Measurements from ENCODE around the gene ZNF804B.

The ZNF804B gene

DNA sequence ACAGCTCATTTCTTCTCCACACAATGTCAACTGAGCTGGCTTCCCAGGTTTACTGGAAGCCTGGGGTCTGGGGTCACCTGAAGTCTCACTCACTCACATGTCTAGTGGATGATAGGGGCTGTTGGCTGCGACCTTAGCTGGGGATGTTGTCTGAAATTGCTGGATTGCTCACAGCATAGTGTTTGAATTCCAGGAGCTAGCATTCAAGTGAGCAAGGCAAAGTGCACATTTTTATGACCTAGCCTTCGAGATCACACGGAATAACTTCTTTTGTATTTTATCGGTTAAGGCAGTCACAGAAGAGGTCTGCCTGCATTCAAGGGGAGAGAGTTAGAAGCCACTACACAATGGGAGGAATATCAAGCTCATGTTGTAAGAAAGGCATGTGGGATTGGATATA, 32.4 kb downstream of the ZNF804B start:
- no peak for DNase-seq
- TF ChIP-seq GATA1 (IDR thresholded peaks at IDR 0.05; ENCODE audit: low read depth, low read length) (no peak), POLR2A (IDR thresholded peaks at IDR 0.05; ENCODE audit: low read length) (no peak)

DNA sequence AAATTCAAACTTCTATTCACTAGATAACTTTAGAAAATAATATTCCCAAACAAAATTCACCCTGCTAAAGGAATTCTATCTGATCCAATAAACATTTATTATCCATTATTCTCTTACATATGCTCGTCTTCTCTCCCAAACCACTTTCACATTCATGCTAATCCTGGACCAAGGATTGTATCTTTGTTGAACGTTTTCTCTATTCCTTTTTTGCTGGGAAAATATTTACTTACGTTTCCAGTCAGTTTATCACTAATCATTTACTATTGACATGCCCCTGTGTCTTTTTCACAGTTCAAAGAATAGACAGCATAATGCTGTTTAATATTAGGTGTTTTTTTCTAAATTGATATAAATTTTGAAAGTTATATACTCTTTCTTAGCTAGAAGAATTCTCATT, 32.9 kb downstream of the ZNF804B start:
- no peak for DNase-seq
- TF ChIP-seq GATA1 (IDR thresholded peaks at IDR 0.05; ENCODE audit: low read depth, low read length) (no peak), POLR2A (IDR thresholded peaks at IDR 0.05; ENCODE audit: low read length) (no peak)

DNA sequence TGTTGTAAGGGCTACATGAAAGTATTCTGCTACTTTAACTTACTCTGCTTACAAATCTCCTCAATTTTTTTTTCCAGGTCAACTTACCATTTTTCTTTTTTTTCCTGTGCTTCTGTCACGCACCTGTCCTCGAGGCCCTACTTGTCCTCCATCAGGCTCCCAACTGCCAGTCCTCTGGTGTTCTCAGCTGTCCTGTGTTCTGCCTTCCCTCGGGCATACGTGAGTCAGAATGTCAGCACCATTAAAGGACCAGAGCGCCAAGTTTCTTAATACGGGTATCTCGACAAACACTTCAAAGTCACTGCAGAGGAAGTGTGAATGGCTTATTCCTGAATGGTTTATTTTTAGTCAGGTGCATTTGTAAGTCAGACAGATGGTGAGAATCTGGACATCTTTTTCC, 36.1 kb downstream of the ZNF804B start, which contains the start of gene TEX47:
Gene TEX47 (minus strand): TSS at position 185 of the 400 bp plus-strand sequence. CDS start 795 bp downstream, outside the sequence.
- no peak for DNase-seq
- TF ChIP-seq GATA1 (IDR thresholded peaks at IDR 0.05; ENCODE audit: low read depth, low read length): no peak

DNA sequence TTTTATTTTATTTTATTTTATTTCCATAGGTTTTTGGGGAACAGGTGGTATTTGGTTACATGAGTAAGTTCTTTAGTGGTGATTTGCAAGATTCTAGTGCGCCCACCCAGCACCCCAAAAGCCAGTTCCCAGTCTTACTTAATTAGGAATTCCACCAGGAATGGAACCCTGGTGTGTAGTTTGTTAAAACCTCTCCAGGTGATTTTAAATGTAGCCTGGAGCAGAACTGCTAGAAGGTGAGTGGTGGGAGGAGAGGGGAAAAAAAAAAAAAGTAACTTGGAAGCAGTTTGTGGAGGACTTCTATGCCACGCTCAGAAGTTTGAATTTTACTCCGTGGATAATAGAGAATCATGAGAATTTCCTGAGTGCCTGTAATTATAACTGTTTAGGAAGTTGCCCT, 41.5 kb downstream of the ZNF804B start:
- TF ChIP-seq POLR2A (IDR thresholded peaks at IDR 0.05; ENCODE audit: low read length) (no peak), GATA1 (IDR thresholded peaks at IDR 0.05; ENCODE audit: low read depth, low read length) (no peak)
- DNase-seq: no peak

DNA sequence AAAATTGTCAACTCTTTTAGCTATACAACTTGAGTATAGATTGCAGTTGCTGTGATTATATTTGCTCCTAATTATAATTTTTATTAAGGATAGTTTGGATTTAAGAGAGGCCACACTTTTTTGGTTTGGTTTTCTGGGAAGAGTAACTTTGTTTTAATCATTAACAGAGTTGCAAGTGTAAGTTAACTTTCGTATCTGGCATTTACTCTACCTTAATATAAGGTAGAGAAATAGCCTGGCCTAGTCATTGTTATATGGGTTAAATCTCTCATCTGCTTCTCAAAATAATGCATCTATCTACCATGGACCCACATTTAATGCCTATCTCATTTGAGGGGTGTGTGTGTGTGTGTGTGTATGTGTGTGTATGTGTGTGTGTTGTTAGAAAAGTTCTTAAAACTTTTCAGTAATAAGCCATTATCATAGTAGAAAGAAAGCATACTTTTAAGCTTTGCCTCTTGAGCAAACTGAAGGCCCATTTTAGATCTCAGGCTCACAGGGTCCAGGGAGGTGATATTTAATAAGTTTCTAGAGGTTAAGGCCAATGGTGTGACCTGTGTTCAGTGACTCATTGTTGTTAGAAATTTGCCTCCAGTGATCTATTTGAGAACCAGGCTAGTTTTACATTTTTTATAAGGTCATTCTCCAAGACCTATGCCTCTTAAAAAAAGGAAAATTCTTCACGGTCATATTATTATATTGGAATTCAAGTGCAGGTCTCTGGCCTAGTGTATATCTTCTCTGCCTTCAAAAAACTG, 47.0 kb downstream of the ZNF804B start:
- TF ChIP-seq POLR2A (IDR thresholded peaks at IDR 0.05; ENCODE audit: low read length) (no peak), GATA1 (IDR thresholded peaks at IDR 0.05; ENCODE audit: low read depth, low read length) (no peak)

DNA sequence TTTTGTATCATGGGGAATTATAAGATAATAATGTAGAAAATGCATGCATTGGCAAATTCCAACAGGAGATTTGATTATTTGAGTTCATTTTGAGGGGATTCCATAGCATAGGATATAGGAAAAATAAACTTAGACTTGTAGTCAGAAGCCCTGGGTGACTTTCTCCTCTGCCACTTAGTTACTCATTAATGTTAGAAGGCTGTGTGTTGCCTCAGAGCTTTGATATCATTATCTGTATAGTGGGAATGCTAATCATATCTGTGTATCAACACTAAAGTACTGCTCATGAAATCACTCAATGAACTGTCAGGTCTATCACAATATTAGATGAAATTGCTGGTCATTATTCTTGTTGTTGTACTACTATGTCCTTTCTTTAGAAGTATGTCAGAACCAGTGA, 59.1 kb downstream of the ZNF804B start:
- DNase-seq: no peak
- TF ChIP-seq POLR2A (IDR thresholded peaks at IDR 0.05; ENCODE audit: low read length): no peak
- no peak for TF ChIP-seq GATA1 (IDR thresholded peaks at IDR 0.05; ENCODE audit: low read depth, low read length)

More for the DNA sequence above, 47.0 kb downstream of the ZNF804B start:
- no peak for DNase-seq

DNA sequence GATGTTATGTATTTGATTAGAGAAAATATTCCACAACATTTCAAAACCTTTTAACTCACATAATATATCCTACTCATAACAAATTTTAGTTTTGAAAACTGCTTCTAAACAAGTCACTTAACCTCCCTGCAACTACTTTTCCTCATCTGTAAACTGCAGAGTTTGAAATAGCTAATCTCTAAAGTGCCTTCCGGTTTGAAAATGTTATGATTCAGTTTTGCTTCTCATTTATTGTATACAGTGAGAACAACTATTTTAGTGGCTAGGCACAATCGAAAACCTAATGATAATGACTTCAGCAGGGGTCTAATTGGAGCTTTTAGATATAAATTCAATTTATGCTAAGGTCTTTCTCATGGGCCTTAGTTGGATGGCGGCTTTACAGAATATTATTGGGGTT, 66.7 kb downstream of the ZNF804B start:
- no peak for TF ChIP-seq GATA1 (IDR thresholded peaks at IDR 0.05; ENCODE audit: low read depth, low read length)
- no peak for TF ChIP-seq POLR2A (IDR thresholded peaks at IDR 0.05; ENCODE audit: low read length)
- DNase-seq: no peak

DNA sequence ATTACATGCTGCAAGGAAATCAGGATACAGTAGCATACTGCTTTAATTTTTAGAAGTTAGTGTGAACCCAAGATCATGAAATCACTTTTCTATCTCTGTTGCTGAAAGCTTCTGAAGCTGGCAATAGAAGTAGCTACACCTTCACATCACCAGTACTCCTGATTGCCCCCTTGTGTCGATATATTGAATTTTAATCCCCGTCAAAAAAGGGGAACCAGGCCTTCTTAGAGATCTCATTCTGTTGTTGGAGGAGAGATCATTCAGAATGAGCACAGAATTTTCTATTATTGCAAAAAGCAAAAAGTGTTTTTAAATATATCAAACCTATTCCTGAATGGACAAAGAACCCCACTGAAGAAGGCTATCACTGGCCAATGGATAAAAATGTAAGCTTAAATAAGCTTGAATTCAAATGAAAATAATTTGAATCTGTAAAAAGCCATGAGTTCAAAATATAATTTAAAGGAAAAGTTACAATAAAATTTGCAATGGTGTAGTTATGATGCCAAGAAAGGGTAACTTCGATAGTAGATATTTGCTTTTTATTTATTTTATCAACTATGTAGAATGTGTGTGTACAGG, 75.7 kb downstream of the ZNF804B start:
- TF ChIP-seq GATA1 (IDR thresholded peaks at IDR 0.05; ENCODE audit: low read depth, low read length) (no peak), POLR2A (IDR thresholded peaks at IDR 0.05; ENCODE audit: low read length) (no peak)
- peak; percentile 4 to 43 for DNase-seq

DNA sequence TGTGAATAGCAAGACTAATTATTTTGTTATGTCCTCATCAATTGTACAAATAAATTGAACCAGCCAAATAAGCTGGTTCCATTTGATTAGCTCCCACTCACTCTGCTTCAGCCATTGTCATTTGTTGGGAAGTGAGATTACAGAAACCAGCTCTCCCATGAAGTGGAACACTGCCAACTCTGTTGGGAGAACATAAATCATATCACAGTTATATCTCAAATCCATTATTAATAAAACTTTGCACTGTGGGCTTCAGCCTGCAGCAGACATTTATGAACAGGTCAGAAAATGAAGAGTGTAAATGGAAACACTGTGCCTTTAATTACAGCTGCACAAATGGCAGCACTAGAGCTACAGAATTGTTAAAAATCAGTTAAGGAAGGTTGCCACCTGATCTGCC, 82.7 kb downstream of the ZNF804B start:
- TF ChIP-seq POLR2A (IDR thresholded peaks at IDR 0.05; ENCODE audit: low read length): no peak
- no peak for TF ChIP-seq GATA1 (IDR thresholded peaks at IDR 0.05; ENCODE audit: low read depth, low read length)
- DNase-seq: no peak

DNA sequence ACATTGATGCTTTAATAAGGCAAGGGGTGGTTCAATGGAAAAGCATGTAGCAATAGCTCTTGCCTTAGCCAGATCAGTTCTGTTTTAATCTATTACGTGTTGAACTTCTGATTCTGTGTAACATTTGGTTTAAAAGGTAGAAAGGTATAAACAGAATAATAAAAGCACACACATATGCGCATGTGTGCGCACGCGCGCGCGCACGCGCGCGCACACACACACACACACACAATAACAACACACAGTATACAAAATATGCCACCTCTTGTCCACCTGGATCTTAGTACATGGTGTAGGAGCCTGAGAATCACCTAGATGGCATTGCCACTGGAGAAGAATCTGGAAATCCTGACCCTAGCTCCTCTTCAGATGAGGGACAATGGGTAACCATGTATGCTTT, 85.6 kb downstream of the ZNF804B start:
- TF ChIP-seq GATA1 (IDR thresholded peaks at IDR 0.05; ENCODE audit: low read depth, low read length) (no peak), POLR2A (IDR thresholded peaks at IDR 0.05; ENCODE audit: low read length) (no peak)
- no peak for DNase-seq

DNA sequence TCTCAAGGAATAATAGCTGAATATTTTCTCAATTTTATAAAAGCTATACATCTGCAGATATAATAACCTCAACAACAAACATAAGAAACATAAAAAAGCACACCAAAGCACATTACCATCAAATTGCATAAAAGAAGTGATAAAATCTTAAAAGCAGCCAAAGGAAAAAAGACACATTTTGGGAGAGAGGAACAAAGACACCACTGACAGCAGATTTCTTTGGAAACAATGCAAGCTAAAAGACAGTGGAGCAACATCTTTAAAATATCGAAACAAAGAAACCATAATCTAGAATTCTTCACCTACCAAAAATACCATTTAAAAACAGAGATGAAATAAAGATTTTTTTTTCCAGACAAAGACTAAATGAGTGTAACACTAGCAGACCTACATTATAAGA, 91.7 kb downstream of the ZNF804B start:
- TF ChIP-seq POLR2A (IDR thresholded peaks at IDR 0.05; ENCODE audit: low read length) (no peak), GATA1 (IDR thresholded peaks at IDR 0.05; ENCODE audit: low read depth, low read length) (no peak)
- no peak for DNase-seq

DNA sequence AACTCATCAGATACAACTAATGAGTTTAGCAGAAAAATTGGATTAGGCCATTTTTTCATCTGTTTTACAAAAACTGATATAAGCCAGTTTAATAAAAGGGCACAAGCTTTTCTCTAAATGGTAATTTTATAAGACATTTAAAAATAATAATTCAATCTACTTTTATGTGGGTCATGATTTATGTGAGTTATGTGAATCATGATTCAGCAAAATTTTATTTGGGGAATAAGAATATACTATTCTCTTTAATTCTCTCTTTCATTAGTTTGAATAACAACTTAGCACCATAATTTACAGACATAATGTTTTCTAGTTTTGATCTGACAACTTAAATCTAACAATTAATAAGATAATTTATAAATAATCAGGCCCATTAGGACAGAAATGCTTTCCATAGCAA, 99.8 kb downstream of the ZNF804B start:
- TF ChIP-seq GATA1 (IDR thresholded peaks at IDR 0.05; ENCODE audit: low read depth, low read length): no peak
- TF ChIP-seq POLR2A (IDR thresholded peaks at IDR 0.05; ENCODE audit: low read length): no peak

DNA sequence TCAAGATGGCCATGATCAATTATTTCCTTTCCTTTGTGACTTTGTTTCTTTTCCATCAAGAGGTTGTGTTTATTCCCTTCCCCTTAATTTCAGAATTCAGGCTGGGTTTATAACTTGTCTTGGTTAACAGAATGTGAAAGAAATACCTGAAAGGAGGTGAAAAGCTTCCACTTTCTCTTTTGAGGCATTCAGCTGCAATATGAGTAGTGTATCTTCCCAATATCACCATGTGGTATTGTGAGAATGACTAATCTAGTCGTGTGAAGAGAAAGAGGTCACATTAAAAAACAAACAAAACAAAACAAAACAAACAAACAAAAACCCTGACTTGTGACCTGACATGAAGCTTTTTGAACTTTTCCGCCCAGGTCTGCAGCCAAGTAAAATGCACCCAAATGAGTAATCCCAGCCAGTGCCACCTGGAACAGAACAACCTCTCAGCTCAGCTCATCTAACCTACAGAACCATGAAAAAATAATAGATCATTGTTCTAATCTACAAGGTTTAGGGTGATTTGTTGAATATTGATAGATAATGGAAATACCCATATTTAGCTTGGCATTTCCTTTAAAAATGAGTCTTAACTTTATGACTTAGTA, 106.9 kb downstream of the ZNF804B start:
- no peak for DNase-seq
- TF ChIP-seq GATA1 (IDR thresholded peaks at IDR 0.05; ENCODE audit: low read depth, low read length): no peak
- TF ChIP-seq POLR2A (IDR thresholded peaks at IDR 0.05; ENCODE audit: low read length): no peak

More for the DNA sequence above, 99.8 kb downstream of the ZNF804B start:
- no peak for DNase-seq

DNA sequence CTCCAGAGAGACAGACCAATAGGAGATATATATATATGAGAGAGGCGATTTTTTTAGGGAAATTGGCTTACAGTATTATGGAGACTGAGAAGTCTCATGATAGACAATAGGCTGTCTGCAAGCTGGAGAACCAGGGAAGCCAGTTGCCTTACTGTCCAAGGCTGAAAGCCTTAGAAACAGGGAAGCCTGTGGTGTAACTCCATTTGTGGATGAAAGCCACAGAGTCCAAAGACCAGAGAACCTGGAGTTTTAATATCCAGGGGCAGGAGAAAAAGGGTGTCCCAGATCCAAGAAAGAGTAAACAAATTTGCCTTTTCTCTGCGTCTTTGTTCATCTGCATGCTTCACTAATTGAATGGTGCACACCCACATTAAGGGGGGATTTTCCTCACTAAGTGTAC, 107.7 kb downstream of the ZNF804B start:
- DNase-seq: no peak

DNA sequence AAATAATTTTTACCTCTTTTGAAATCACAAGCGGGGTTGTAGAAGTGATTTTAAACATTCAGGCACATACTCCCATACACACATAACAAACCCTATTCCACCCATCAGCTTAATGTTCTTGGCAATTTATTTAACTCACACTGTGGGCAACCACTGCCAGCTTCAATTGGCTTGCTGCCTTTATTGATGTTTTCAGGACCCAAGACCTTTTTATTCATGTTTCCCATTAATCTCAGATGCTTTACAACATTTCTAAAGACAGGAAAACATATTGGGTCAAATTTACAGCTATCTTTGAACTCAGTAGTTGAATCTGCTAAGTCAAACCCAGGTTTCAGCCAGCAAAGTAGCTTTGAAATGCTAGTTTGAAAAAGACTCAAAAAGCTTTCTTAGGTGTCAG, 109.0 kb downstream of the ZNF804B start:
- no peak for TF ChIP-seq POLR2A (IDR thresholded peaks at IDR 0.05; ENCODE audit: low read length)
- no peak for TF ChIP-seq GATA1 (IDR thresholded peaks at IDR 0.05; ENCODE audit: low read depth, low read length)
- DNase-seq: no peak

More for the DNA sequence above, 107.7 kb downstream of the ZNF804B start:
- TF ChIP-seq POLR2A (IDR thresholded peaks at IDR 0.05; ENCODE audit: low read length): no peak
- no peak for TF ChIP-seq GATA1 (IDR thresholded peaks at IDR 0.05; ENCODE audit: low read depth, low read length)
